Mesendoderm (in vitro differentiated cells): ENCODE measurements around the gene RBM6.
"Not testable (repeated sequence)": the region's sequence is repeated elsewhere in the genome, so short reads cannot be mapped to it uniquely, and the experiment has no call there.

Experiments
- DNase-seq: peaks from one replicate; pipeline ENCODE4 v3.0.0; 2013
- H2AK5ac ChIP-seq: 2 replicates; pipeline ENCODE4 v1.6.1; 2013; ENCODE audit warnings: low read length, inconsistent platforms
- H2BK120ac ChIP-seq: 2 replicates; pipeline ENCODE4 v1.6.1; 2013; ENCODE audit warnings: low read depth, mild to moderate bottlenecking, low read length, moderate library complexity, mixed read lengths
- H2BK15ac ChIP-seq: replicated peaks from 2 replicates; pipeline ENCODE4 v1.6.1; 2013; ENCODE audit warnings: low read depth, mild to moderate bottlenecking, moderate library complexity
- H2BK5ac ChIP-seq: 2 replicates; pipeline ENCODE4 v1.6.1; 2013; ENCODE audit warnings: low read length, inconsistent platforms
- H3K18ac ChIP-seq: 2 replicates; pipeline ENCODE4 v1.6.1; 2013; ENCODE audit warnings: mild to moderate bottlenecking, low read length, mixed read lengths
- H3K23ac ChIP-seq: one replicate; pipeline ENCODE4 v1.6.1; 2013; ENCODE audit warnings: low read length
- H3K27ac ChIP-seq: 2 replicates; pipeline ENCODE4 v1.5.1; 2013; ENCODE audit warnings: low read depth, mild to moderate bottlenecking, inconsistent platforms, low read length, moderate library complexity
- H3K27me3 ChIP-seq: 2 replicates; pipeline ENCODE4 v1.6.1; 2013; ENCODE audit warnings: low read length, control low read depth, mild to moderate bottlenecking, inconsistent platforms; ENCODE audit not compliant: insufficient read depth, poor library complexity
- H3K36me3 ChIP-seq: 2 replicates; pipeline ENCODE4 v1.6.1; 2013; ENCODE audit warnings: low read length, inconsistent platforms; ENCODE audit not compliant: control insufficient read depth, insufficient read depth
- H3K4ac ChIP-seq: one replicate; pipeline ENCODE4 v1.6.1; 2013; ENCODE audit warnings: low read depth, mild to moderate bottlenecking, low read length, moderate library complexity
- H3K4me1 ChIP-seq: 2 replicates; pipeline ENCODE4 v1.6.1; 2013; ENCODE audit warnings: low read depth, low read length, inconsistent platforms; ENCODE audit not compliant: control insufficient read depth
- H3K4me2 ChIP-seq: 2 replicates; pipeline ENCODE4 v1.6.1; 2013; ENCODE audit warnings: low read length
- H3K4me3 ChIP-seq: 2 replicates; pipeline ENCODE4 v1.5.1; 2013; ENCODE audit warnings: mild to moderate bottlenecking, low read length
- H3K56ac ChIP-seq: one replicate; pipeline ENCODE4 v1.6.1; 2013; ENCODE audit warnings: low read length
- H3K79me1 ChIP-seq: 2 replicates; pipeline ENCODE4 v1.6.1; 2013; ENCODE audit warnings: low read length, inconsistent platforms
- H3K79me2 ChIP-seq: 2 replicates; pipeline ENCODE4 v1.6.1; 2013; ENCODE audit warnings: mild to moderate bottlenecking, low read length; ENCODE audit not compliant: control insufficient read depth, insufficient read depth
- H3K9ac ChIP-seq: 2 replicates; pipeline ENCODE4 v1.6.1; 2013; ENCODE audit warnings: low read length, inconsistent platforms
- H4K5ac ChIP-seq: one replicate; pipeline ENCODE4 v1.6.1; 2013; ENCODE audit warnings: low read length
- H4K8ac ChIP-seq: one replicate; pipeline ENCODE4 v1.6.1; 2013; ENCODE audit warnings: low read depth, mild to moderate bottlenecking, control low read depth, low read length, moderate library complexity
- WGBS: extraction: QIAGEN DNeasy Blood & Tissue Kit; methylation state at CpG from one replicate; pipeline ENCODE4 v1.1.7; 2013; ENCODE audit warnings: low lambda C conversion rate, missing lambda C conversion rate; ENCODE audit not compliant: insufficient coverage; ENCODE audit errors: extremely low coverage; 5-methylcytosine and 5-hydroxymethylcytosine counted together

RBM6 gene

GRCh38 chr3:49912881-49913281, 27.1 kb upstream of the RBM6 start:
- Histone ChIP-seq H2BK15ac (no peak overlapping the region), H3K27me3 (no peaks in the 10 kb centered on the region), H3K4me2 (no peak overlapping the region), H3K9ac (no peak overlapping the region), H3K4me1 (peaks cover 7% of the 10 kb centered on the region), H2BK5ac (no peak overlapping the region), H3K4me3 (no peak overlapping the region), H3K27ac (no peak overlapping the region), H3K23ac (no peak overlapping the region), H2BK120ac (no peak overlapping the region), H4K5ac (no peak overlapping the region), H3K4ac (no peak overlapping the region), H3K79me1 (no peaks in the 10 kb centered on the region), H2AK5ac (no peak overlapping the region), H4K8ac (no peak overlapping the region), H3K56ac (no peak overlapping the region), H3K18ac (no peak overlapping the region), H3K36me3 (no peaks in the 10 kb centered on the region), H3K79me2 (no peaks in the 10 kb centered on the region)
- WGBS, result no CpG with 5 or more reads among the region's 4 CpGs
- DNase-seq, result no peak

DNA sequence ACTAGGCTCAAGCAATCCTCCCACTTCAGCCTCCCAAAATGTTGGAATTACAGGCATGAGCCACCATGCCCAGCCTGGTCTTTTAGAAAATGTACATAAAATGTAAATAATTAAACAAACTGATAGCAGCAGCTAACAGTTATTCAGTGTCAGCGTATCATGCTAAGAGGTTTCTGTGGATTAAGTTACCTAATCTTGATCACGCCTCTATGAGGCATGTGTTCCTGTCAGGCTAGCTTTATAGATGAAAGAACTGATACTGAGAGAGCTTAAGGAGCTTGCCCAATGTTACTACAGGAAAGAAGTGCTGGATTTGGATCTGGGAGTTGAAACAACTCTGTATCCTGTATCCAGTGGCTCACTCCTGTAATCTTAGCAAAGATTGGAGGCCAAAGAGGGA, 25.0 kb upstream of the RBM6 start:
- no peaks in the 10 kb centered on the region for H3K4me1 ChIP-seq
- H2BK5ac ChIP-seq, result no peak overlapping the region
- H3K79me2 ChIP-seq, result no peaks in the 10 kb centered on the region
- H3K23ac ChIP-seq, result no peak overlapping the region
- H3K27ac ChIP-seq, result no peak overlapping the region
- no peak overlapping the region for H2BK120ac ChIP-seq
- H3K18ac ChIP-seq, result no peak overlapping the region
- H2AK5ac ChIP-seq, result no peak overlapping the region
- no peak for DNase-seq
- no peaks in the 10 kb centered on the region for H3K27me3 ChIP-seq
- no peak overlapping the region for H3K4ac ChIP-seq
- no CpG with 5 or more reads among the region's 2 CpGs for WGBS
- no peak overlapping the region for H4K8ac ChIP-seq
- no peaks in the 10 kb centered on the region for H3K79me1 ChIP-seq
- H3K36me3 ChIP-seq, result no peaks in the 10 kb centered on the region
- H2BK15ac ChIP-seq, result no peak overlapping the region
- no peak overlapping the region for H3K4me3 ChIP-seq
- no peak overlapping the region for H4K5ac ChIP-seq
- H3K4me2 ChIP-seq, result no peak overlapping the region
- no peak overlapping the region for H3K9ac ChIP-seq
- no peak overlapping the region for H3K56ac ChIP-seq

DNA sequence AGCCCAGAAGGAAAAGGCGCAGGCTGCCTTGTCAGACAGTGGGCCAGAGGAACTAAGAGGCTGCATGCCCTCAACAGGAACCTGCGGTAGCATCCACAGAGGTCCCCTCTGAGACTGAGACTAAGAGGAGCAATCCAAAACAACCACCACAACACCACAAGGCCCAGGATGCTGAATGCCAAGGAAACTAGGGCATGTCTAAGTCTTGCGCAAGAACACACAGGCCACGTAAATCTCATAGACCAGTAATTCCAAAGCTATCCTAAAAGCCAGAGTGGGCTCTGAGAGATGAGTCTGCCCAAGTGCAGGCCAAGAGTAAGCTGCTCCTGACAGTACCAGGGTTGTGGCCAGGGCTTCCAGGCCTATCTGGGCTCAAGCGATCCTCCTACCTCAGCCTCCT, 23.3 kb upstream of the RBM6 start:
- Histone ChIP-seq H3K23ac (no peak overlapping the region), H3K4me1 (no peaks in the 10 kb centered on the region), H2BK120ac (no peak overlapping the region), H3K4me3 (no peak overlapping the region), H3K79me1 (no peaks in the 10 kb centered on the region), H3K56ac (no peak overlapping the region), H4K5ac (no peak overlapping the region), H2AK5ac (no peak overlapping the region), H3K79me2 (no peaks in the 10 kb centered on the region), H3K4ac (no peak overlapping the region), H3K27ac (no peak overlapping the region), H2BK5ac (no peak overlapping the region), H4K8ac (no peak overlapping the region), H3K27me3 (no peaks in the 10 kb centered on the region), H3K36me3 (no peaks in the 10 kb centered on the region), H3K4me2 (no peak overlapping the region), H3K9ac (no peak overlapping the region), H2BK15ac (no peak overlapping the region), H3K18ac (no peak overlapping the region)
- no peak for DNase-seq
- WGBS, result no CpG with 5 or more reads among the region's 5 CpGs

DNA sequence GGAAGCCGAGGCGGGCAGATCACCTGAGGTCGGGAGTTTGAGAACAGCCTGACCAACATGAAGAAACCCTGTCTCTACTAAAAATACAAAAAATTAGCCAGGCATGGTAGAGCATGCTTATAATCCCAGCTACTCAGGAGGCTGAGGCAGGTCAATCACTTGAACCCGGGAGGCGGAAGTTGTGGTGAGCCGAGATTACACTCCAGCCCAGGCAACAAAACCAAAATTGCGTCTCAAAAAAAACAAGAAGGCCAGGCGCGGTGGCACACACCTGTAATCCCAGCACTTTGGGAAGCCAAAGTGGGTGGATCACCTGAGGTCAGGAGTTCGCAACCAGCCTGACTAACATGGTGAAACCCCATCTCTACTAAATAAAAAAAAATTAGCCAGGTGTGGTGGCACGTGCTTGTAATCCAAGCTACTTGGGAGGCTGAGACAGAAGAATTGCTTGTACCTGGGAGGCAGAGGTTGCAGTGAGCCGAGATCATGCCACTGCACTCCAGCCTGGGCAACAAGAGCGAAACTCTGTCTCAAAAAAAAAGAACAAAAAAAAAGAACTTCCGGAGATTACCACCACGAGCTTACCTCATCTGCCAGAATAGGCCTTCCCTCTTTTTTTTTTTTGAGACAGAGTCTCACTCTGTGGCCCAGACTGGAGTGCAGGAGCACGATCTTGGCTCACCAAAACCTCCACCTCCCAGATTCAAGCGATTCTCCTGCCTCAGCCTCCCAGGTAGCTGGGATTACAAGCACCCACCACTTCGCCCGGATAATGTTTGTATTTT, 22.0 kb upstream of the RBM6 start:
- not testable (repeated sequence) for H3K79me2 ChIP-seq, DNase-seq, H3K23ac ChIP-seq, H3K4me3 ChIP-seq, H3K4me2 ChIP-seq, H3K36me3 ChIP-seq, H3K18ac ChIP-seq, H2BK120ac ChIP-seq, H3K4ac ChIP-seq, H2BK15ac ChIP-seq, H3K79me1 ChIP-seq, H4K5ac ChIP-seq, H3K4me1 ChIP-seq, H4K8ac ChIP-seq, H2BK5ac ChIP-seq, H3K27ac ChIP-seq, H3K27me3 ChIP-seq, H3K9ac ChIP-seq, H3K56ac ChIP-seq, H2AK5ac ChIP-seq
- no CpG with 5 or more reads among the region's 19 CpGs for WGBS

GRCh38 chr3:49924683-49925082, 15.3 kb upstream of the RBM6 start:
- Histone ChIP-seq H4K8ac (no peak overlapping the region), H3K23ac (no peak overlapping the region), H4K5ac (no peak overlapping the region), H2BK120ac (no peak overlapping the region), H3K4ac (no peak overlapping the region), H2BK5ac (no peak overlapping the region), H2AK5ac (no peak overlapping the region), H3K79me2 (no peaks in the 10 kb centered on the region), H3K9ac (no peak overlapping the region), H3K18ac (no peak overlapping the region), H3K4me3 (no peak overlapping the region), H3K27ac (no peak overlapping the region), H3K36me3 (no peaks in the 10 kb centered on the region), H3K79me1 (no peaks in the 10 kb centered on the region), H3K4me1 (peaks cover 4% of the 10 kb centered on the region), H3K27me3 (no peaks in the 10 kb centered on the region), H3K56ac (no peak overlapping the region), H2BK15ac (no peak overlapping the region), H3K4me2 (no peak overlapping the region)
- WGBS, result no CpG with 5 or more reads among the region's 2 CpGs
- peak; percentile 53 for DNase-seq

GRCh38 chr3:49925485-49925884, 14.5 kb upstream of the RBM6 start:
- WGBS, result no CpG with 5 or more reads among the region's 2 CpGs
- no peak overlapping the region for H4K8ac ChIP-seq
- no peaks in the 10 kb centered on the region for H3K36me3 ChIP-seq
- no peak overlapping the region for H3K23ac ChIP-seq
- no peak overlapping the region for H2BK120ac ChIP-seq
- no peak overlapping the region for H3K4me2 ChIP-seq
- no peak for DNase-seq
- no peak overlapping the region for H4K5ac ChIP-seq
- peaks cover 4% of the 10 kb centered on the region for H3K4me1 ChIP-seq
- H3K27ac ChIP-seq, result no peak overlapping the region
- H3K27me3 ChIP-seq, result no peaks in the 10 kb centered on the region
- no peak overlapping the region for H3K9ac ChIP-seq
- H2BK5ac ChIP-seq, result no peak overlapping the region
- H2BK15ac ChIP-seq, result no peak overlapping the region
- no peaks in the 10 kb centered on the region for H3K79me2 ChIP-seq
- no peak overlapping the region for H3K4ac ChIP-seq
- no peak overlapping the region for H3K18ac ChIP-seq
- H3K79me1 ChIP-seq, result no peaks in the 10 kb centered on the region
- no peak overlapping the region for H2AK5ac ChIP-seq
- H3K4me3 ChIP-seq, result no peak overlapping the region
- no peak overlapping the region for H3K56ac ChIP-seq
